A172 (cell line): ENCODE data around the gene ACOT7. TPM values are rescaled to one million over a fixed set of nuclear protein-coding genes. Genes with fewer than 3 reads are reported as not detected.
A peak's percentile ranks its signal among the peaks of the same experiment; 100 is the strongest.
"Not testable (repeated sequence)": the region's sequence is repeated elsewhere in the genome, so short reads cannot be mapped to it uniquely, and the experiment has no call there.

Source experiments
- DNase-seq: peaks from one replicate; pipeline ENCODE4 v3.0.0-alpha.2; 2015; ENCODE audit warnings: low spot score
- total RNA-seq: library from RNA; depleted of rRNA; stranded (reverse); fragments of >200 nt; shearing (Covaris generic); gene quantifications from 2 replicates; pipeline ENCODE4 v1.2.3, GENCODE V29; 2014; rRNA removed

ACOT7 gene
- total RNA-seq, 1 experiment from 2014 or later, result 44.2 TPM

GRCh38 chr1:6233376-6233775 is 160.2 kb downstream of the ACOT7 start:
- no peak for DNase-seq

DNA sequence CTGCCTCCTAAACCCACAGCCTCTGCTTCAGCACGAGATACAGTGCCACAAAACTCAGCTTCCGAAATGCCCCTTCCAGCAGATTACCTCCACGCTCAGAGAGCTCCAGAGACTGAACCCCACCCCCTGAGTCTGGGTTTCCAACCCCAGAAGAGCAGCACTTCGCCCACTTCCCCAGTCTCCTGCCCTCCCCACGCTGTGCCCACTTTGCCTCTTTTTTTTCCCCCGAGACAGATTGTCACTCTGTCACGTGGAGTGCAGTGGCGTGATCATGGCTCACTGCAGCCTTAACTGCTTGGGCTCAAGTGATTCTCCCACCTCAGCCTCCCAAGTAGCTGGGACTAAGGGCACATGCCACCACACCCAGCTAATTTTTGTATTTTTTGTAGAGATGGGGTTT is 167.9 kb downstream of the ACOT7 start:
- no peak for DNase-seq

GRCh38 chr1:6224718-6225117 is 168.8 kb downstream of the ACOT7 start:
- peak; percentile 40 for DNase-seq

GRCh38 chr1:6223617-6224016 is 169.9 kb downstream of the ACOT7 start:
- no peak for DNase-seq

DNA sequence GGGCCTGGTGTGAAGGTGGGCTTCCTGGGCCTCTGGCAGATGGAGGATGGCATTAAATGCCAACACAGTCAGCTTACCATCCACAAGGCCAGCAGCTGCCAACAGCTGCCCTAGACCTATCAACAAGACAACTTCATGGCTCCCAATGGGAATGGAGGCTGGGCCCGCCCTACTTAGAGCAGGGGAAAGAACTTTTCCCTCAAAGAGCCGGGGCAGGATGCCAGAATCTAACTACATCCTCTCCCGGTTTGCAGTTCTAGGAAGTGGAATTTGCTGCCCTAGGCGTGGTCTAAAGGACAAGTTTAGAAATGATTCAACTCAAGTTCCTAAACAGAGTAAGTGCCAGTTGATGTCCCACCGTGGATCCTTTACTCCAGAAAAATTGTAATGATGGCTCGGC is 170.9 kb downstream of the ACOT7 start:
- peak; percentile 66 for DNase-seq

- no peak for DNase-seq
Measured at GRCh38 chr1:6221210-6221784, 172.3 kb downstream of the ACOT7 start.

- peak; percentile 18 for DNase-seq
Measured at GRCh38 chr1:6220236-6220635, 173.3 kb downstream of the ACOT7 start.

DNA sequence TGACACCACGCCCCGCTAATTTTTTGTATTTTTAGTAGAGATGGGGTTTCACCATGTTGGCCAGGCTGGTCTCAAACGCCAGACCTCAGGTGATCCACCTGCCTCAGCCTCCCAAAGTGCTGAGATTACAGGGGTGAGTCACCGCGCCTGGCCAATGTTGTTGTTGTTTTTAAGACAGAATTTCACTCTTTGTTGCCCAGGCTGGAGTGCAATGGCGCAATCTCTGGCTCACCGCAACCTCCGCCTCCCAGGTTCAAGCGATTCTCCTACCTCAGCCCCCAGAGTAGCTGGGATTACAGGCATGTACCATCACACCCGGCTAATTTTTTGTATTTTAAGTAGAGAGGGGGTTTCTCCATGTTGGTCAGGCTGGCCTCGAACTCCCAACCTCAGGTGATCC is 173.9 kb downstream of the ACOT7 start:
- DNase-seq, result not testable (repeated sequence)

DNA sequence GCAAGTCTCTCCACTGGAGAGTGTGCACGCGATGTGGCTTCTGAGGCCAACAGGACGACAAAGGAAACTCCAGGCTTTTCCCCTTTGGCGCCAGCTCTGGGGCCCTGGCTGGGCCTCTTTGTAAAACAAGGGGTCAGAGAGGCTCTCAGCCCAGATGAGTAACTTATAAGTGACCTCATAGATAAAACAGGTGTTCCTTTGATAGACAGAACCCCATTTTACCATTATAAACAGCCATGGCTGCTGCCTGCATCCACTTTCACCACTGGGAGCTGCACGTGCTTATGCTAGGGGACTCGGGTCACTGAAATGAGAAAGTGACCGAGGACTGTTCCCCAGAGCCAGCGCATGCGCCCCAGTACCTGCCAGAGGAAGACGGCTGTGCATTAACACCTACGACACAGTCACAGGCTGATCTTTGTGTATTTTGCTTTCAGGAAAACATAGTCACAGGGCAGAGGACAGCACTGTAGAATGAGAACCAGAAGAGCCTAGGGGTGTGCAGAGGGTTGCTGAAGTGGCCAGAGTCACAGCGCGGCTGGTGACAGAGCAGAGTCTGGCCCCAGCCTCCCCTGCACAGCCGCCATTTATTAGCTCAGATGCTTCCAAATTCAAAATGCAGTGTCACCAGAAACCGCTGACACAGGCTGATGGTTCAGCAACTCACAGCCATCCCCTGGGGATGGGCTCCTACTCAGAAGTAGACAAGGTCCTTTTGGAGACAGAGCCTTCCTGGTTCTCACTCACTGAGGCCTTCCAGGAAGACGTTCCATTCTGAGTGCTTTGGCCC is 175.0 kb downstream of the ACOT7 start:
- DNase-seq, result no peak

Other genes with a start within 250 kb of the ACOT7 start
- 0.98 TPM in 2 replicates for gene CHD5, start 213.4 kb downstream of the ACOT7 start, total RNA-seq
- 88.4 and 112 TPM in 2 replicates for gene RPL22, start 194.2 kb downstream of the ACOT7 start, total RNA-seq
- gene RNF207, start 187.6 kb downstream of the ACOT7 start, total RNA-seq, result 4.0 and 6.3 TPM in 2 replicates
- gene ICMT, start 157.8 kb downstream of the ACOT7 start, total RNA-seq, result 62.7 and 66.4 TPM in 2 replicates
- gene HES3, start 149.6 kb downstream of the ACOT7 start, total RNA-seq, result not detected in 2 replicates
- 4.1 and 5.0 TPM in 2 replicates for gene GPR153, start 132.7 kb downstream of the ACOT7 start, total RNA-seq
- 2.0 and 3.9 TPM in 2 replicates for gene HES2, start 26.2 kb upstream of the ACOT7 start, total RNA-seq
- 4.0 TPM in 1 of 2 replicates, not detected in the other for gene ESPN, start 31.0 kb upstream of the ACOT7 start, total RNA-seq
- 5.1 and 6.2 TPM in 2 replicates for gene TNFRSF25, start 72.4 kb upstream of the ACOT7 start, total RNA-seq
- 8.6 and 10.1 TPM in 2 replicates for gene PLEKHG5, start 97.9 kb upstream of the ACOT7 start, total RNA-seq
- gene NOL9, start 160.7 kb upstream of the ACOT7 start, total RNA-seq, result 17.4 and 17.9 TPM in 2 replicates
- gene TAS1R1, start 161.5 kb upstream of the ACOT7 start, total RNA-seq, result not detected in 2 replicates
- gene ZBTB48, start 186.2 kb upstream of the ACOT7 start, total RNA-seq, result 7.6 and 12.6 TPM in 2 replicates
- 16.0 and 18.2 TPM in 2 replicates for gene KLHL21, start 209.1 kb upstream of the ACOT7 start, total RNA-seq
- 6.2 and 8.4 TPM in 2 replicates for gene PHF13, start 220.0 kb upstream of the ACOT7 start, total RNA-seq
- 18.1 and 21.3 TPM in 2 replicates for gene THAP3, start 231.1 kb upstream of the ACOT7 start, total RNA-seq